OCI-LY7 (cell line): Measurements from ENCODE around the gene PAK6.

Experiments
- EZH2phosphoT487 ChIP-seq: fragments of 200-600 bp; sonication (generic); IDR thresholded peaks from 2 replicates; pipeline ENCODE4 v1.6.1; 2018; ENCODE audit warnings: low read depth, borderline replicate concordance, mild to moderate bottlenecking, mixed run types, antibody characterized with exemption, low read length, moderate library complexity, mixed read lengths
- TF ChIP-seq, protein P1 (sequence below): fragments of 200-600 bp; sonication (generic); conservative IDR thresholded peaks from 2 replicates; pipeline ENCODE4 v1.5.1; 2014; ENCODE audit warnings: mild to moderate bottlenecking, antibody characterized with exemption, low read length, moderate library complexity, mixed read lengths

DNA sequence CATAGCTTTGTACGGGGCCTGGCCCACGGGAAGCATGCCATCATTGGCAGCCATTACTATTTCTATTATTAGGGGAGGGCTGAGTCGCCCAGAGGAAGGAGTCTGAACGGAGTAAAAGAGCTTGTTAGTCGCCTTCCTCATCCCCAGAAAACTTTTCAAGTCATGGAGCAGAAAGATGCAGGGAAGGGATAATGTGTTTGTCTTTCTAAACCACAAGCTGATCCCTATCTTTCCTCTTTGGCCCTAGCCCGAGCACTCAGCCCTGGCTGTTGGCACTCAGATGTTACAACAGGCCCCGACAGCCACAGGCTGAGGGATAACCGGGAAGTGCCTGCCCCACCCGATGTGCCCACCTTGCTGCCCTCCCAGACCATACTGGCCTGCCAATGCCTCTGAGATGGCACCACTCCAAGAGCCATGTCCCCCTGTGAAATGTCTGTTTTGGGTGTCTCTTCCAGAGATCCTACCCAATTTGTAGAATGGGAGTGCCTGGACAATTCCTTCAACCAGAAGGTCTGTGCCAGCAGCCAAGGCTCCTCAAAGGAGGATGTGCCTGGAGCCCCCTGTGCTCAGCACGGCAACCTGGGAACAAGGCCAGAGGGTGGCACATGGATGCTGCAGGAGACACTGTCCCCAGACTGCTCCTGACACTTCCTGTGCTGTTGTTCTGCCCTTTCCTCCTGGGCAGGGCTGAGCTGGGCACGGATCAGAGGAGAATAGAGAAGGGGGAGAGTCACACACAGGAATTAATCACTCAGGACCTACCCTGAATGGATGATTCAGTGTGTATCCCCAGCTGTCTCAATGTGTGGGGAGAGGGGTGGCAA, 10.8 kb downstream of the PAK6 start:
- TF ChIP-seq, protein P1, sequence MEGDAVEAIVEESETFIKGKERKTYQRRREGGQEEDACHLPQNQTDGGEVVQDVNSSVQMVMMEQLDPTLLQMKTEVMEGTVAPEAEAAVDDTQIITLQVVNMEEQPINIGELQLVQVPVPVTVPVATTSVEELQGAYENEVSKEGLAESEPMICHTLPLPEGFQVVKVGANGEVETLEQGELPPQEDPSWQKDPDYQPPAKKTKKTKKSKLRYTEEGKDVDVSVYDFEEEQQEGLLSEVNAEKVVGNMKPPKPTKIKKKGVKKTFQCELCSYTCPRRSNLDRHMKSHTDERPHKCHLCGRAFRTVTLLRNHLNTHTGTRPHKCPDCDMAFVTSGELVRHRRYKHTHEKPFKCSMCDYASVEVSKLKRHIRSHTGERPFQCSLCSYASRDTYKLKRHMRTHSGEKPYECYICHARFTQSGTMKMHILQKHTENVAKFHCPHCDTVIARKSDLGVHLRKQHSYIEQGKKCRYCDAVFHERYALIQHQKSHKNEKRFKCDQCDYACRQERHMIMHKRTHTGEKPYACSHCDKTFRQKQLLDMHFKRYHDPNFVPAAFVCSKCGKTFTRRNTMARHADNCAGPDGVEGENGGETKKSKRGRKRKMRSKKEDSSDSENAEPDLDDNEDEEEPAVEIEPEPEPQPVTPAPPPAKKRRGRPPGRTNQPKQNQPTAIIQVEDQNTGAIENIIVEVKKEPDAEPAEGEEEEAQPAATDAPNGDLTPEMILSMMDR: no peak
- no peak for TF ChIP-seq EZH2phosphoT487
